Keratinocyte (primary cell): ENCODE measurements around the gene NR6A1. TPM values are rescaled to one million over a fixed set of nuclear protein-coding genes. Genes with fewer than 3 reads are reported as not detected.

Experiments
- DNase-seq: peaks from one replicate; pipeline ENCODE4 v3.0.0-alpha.2; 2011; ENCODE audit warnings: low read depth, missing footprints, low spot score
- FAIRE-seq: peaks from 2 replicates; lab custom pipeline; 2011; peaks lifted over from hg19 to GRCh38; lab: Jason Lieb, UNC
- H2AFZ ChIP-seq: 2 replicates; pipeline ENCODE4 v1.6.0; 2012; ENCODE audit warnings: low read length, control low read depth, inconsistent platforms; ENCODE audit not compliant: control insufficient read depth
- H3K27ac ChIP-seq: 2 replicates; pipeline ENCODE4 v1.5.1; 2011; ENCODE audit warnings: low read length; ENCODE audit not compliant: control insufficient read depth, insufficient read depth
- H3K27me3 ChIP-seq: 3 replicates; pipeline ENCODE4 v1.6.0; 2011; ENCODE audit warnings: low read length; ENCODE audit not compliant: control insufficient read depth, insufficient read depth; ENCODE audit errors: extremely low read depth
- H3K36me3 ChIP-seq, 2 experiments: 2 replicates in 1 of 2; 3 replicates in 1 of 2; pipeline ENCODE4 v1.5.1; 2011; ENCODE audit warnings: low read length in 2 of 2, mild to moderate bottlenecking in 1 of 2; ENCODE audit not compliant: control insufficient read depth in 2 of 2, insufficient read depth in 2 of 2; ENCODE audit errors: extremely low read depth in 1 of 2
- H3K4me1 ChIP-seq: 3 replicates; pipeline ENCODE4 v1.5.1; 2011; ENCODE audit warnings: low read length; ENCODE audit not compliant: control insufficient read depth, insufficient read depth; ENCODE audit errors: extremely low read depth
- H3K4me2 ChIP-seq: 3 replicates; pipeline ENCODE4 v1.6.0; 2011; ENCODE audit warnings: low read depth, low read length; ENCODE audit not compliant: control insufficient read depth, insufficient read depth; ENCODE audit errors: extremely low read depth
- H3K4me3 ChIP-seq, 3 experiments: fragments of 200-600 bp in 1 of 3; sonication (generic) in 1 of 3; 2 replicates in 2 of 3; 3 replicates in 1 of 3; pipeline ENCODE4 v1.5.1; 2011 to 2016; ENCODE audit warnings: low read length in 3 of 3, mild to moderate bottlenecking in 3 of 3, control low read depth in 2 of 3, inconsistent platforms in 1 of 3, low read depth in 1 of 3, mixed read lengths in 1 of 3, mixed run types in 1 of 3, moderate library complexity in 1 of 3; ENCODE audit not compliant: control insufficient read depth in 2 of 3, insufficient read depth in 2 of 3; ENCODE audit errors: extremely low read depth in 1 of 3
- H3K79me2 ChIP-seq: 2 replicates; pipeline ENCODE4 v1.6.0; 2012; ENCODE audit warnings: low read length; ENCODE audit not compliant: control insufficient read depth, insufficient read depth
- H3K9ac ChIP-seq: 3 replicates; pipeline ENCODE4 v1.6.0; 2011; ENCODE audit warnings: low read length; ENCODE audit not compliant: control insufficient read depth, insufficient read depth; ENCODE audit errors: extremely low read depth
- H3K9me1 ChIP-seq: 3 replicates; pipeline ENCODE4 v1.6.0; 2011; ENCODE audit warnings: low read length; ENCODE audit not compliant: control insufficient read depth, insufficient read depth; ENCODE audit errors: extremely low read depth
- H3K9me3 ChIP-seq: 2 replicates; pipeline ENCODE4 v1.5.1; 2012; ENCODE audit warnings: low read depth, low read length; ENCODE audit not compliant: control insufficient read depth
- H4K20me1 ChIP-seq: 3 replicates; pipeline ENCODE4 v1.6.0; 2011; ENCODE audit warnings: low read length; ENCODE audit not compliant: control insufficient read depth, insufficient read depth; ENCODE audit errors: extremely low read depth
- EZH2 ChIP-seq: IDR thresholded peaks from one replicate; pipeline ENCODE4 v1.6.1; 2012; ENCODE audit warnings: inconsistent platforms, mild to moderate bottlenecking, low read length, moderate library complexity
- dilution Hi-C: fragments of 300-500 bp; cut with MboI; formaldehyde crosslinking; loops from one replicate; pipeline ENCODE4 v1.7.0; 2020; ENCODE audit warnings: low sequenced_read_pairs; ENCODE audit not compliant: extremely low pct_ligation_motif_present
- polyA plus RNA-seq, 5 experiments: library from polyadenylated mRNA; depleted of rRNA in 3 of 5; stranded (reverse) in 3 of 5; stranded (forward) in 1 of 5; unstranded in 1 of 5; fragments of >200 nt; gene quantifications; 1 replicate in 1 of 5; 2 replicates in 3 of 5; 3 replicates in 1 of 5; pipeline versions ENCODE4 v1.2.1 to v1.2.3, GENCODE V29; 2011 to 2012; ENCODE audit warnings: missing spikeins in 2 of 5, low read depth in 1 of 5, low replicate concordance in 1 of 5
- TF ChIP-seq, protein P1 (sequence below), 3 experiments: IDR thresholded peaks in 1 of 3; conservative IDR thresholded peaks in 1 of 3; optimal IDR thresholded peaks in 1 of 3; 2 replicates in 2 of 3; 3 replicates in 1 of 3; pipeline versions ENCODE3 to v1.5.1; 2011; ENCODE audit warnings: low read length in 3 of 3, mild to moderate bottlenecking in 3 of 3, moderate library complexity in 2 of 3, control low read depth in 1 of 3, inconsistent platforms in 1 of 3; ENCODE audit not compliant: insufficient read depth in 2 of 3; ENCODE audit errors: extremely low read depth in 1 of 3

NR6A1 gene
- polyA plus RNA-seq, 1 donor (not counting 4 experiments of a cell fraction or from before 2014, with no cell fraction given): 1.8 TPM

DNA sequence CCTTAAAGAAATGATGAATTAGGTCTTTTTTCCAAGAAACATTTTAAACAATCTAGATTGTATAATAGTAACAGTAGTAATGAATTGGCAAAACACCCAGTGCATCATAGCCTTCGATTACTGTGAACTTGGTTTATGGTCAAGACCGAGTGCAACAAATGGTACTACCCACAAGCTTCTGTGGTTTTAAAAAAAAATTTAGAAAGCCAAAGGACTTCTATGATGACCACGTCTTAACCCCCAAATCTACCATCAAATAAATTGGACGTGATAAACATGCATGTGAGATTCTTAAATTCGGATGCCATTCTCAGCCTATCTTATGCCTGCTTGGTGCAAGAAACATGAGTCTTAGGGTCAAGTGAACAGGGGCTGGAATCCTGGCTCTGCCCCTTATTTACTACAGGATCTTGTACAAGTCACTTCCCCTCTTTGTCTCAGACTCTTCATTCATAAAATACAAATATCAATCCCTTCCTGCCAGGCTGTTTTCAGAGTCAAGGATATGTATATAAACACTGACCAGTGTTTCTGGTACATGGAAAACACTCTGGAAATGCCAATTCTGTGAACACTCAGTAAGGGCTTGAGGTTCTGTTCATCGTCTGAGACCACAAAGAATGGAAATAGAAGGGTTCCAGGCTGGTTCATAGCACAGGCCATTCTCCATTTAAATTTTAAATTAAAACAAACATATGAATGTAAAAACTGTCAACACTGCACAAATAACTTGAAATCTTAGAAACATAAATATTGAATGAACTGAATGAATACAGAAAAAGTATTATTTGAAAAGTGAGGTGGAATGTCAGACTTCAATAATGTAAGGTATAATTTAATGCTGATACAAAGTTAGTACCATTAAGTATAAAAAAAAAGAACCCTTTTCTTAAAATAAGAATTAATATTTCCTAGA, 107.8 kb downstream of the NR6A1 start:
- FAIRE-seq (no peak), DNase-seq (no peak)
- Histone ChIP-seq H3K4me1 (peaks cover 27% of the 10 kb centered on the region), H3K27me3 (no peaks in the 10 kb centered on the region), H3K9ac (no peak overlapping the region), H2AFZ (no peak overlapping the region), H4K20me1 (no peaks in the 10 kb centered on the region), H3K4me3 (no peak overlapping the region), H3K9me1 (no peaks in the 10 kb centered on the region), H3K27ac (no peak overlapping the region), H3K9me3 (no peaks in the 10 kb centered on the region), H3K4me2 (no peak overlapping the region), H3K79me2 (peaks cover 51% of the 10 kb centered on the region), H3K36me3 (no peaks in the 10 kb centered on the region)
- TF ChIP-seq, protein P1, sequence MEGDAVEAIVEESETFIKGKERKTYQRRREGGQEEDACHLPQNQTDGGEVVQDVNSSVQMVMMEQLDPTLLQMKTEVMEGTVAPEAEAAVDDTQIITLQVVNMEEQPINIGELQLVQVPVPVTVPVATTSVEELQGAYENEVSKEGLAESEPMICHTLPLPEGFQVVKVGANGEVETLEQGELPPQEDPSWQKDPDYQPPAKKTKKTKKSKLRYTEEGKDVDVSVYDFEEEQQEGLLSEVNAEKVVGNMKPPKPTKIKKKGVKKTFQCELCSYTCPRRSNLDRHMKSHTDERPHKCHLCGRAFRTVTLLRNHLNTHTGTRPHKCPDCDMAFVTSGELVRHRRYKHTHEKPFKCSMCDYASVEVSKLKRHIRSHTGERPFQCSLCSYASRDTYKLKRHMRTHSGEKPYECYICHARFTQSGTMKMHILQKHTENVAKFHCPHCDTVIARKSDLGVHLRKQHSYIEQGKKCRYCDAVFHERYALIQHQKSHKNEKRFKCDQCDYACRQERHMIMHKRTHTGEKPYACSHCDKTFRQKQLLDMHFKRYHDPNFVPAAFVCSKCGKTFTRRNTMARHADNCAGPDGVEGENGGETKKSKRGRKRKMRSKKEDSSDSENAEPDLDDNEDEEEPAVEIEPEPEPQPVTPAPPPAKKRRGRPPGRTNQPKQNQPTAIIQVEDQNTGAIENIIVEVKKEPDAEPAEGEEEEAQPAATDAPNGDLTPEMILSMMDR (optimal IDR thresholded peaks at IDR 0.05 in 1 of 3, IDR thresholded peaks at IDR 0.05 in 1 of 3, conservative IDR thresholded peaks at IDR 0.05 in 1 of 3; ENCODE audit: extremely low read depth in 1 of 3, insufficient read depth in 2 of 3, low read length in 3 of 3): no peak
- no peak for TF ChIP-seq EZH2
- dilution Hi-C loops: no loop called here

DNA sequence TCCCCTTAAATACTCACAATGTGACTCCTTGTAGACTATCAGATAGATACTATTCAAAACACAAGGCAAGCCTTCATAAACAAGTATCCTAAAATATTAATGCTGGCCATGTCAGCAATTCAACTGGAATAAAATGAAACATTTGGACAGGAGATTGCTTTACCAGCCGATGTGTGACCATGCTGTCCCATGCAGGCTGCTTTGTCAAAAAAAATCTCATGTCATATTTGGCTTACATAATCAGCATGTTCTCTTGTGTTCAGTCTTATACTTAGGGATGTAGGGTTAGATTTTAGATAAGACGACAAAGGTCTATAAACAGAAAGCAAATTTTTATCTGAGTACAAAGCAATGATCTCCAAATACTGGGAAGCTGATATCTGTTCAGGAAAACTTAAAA, 108.5 kb downstream of the NR6A1 start:
- H3K9ac ChIP-seq: no peak overlapping the region
- H3K27me3 ChIP-seq: no peaks in the 10 kb centered on the region
- dilution Hi-C loops: no loop called here
- no peak overlapping the region for H3K4me2 ChIP-seq
- H3K36me3 ChIP-seq: no peaks in the 10 kb centered on the region
- no peaks in the 10 kb centered on the region for H3K9me3 ChIP-seq
- no peak overlapping the region for H3K4me3 ChIP-seq
- H3K9me1 ChIP-seq: no peaks in the 10 kb centered on the region
- no peak for TF ChIP-seq EZH2
- TF ChIP-seq, protein P1 (optimal IDR thresholded peaks at IDR 0.05 in 1 of 3, IDR thresholded peaks at IDR 0.05 in 1 of 3, conservative IDR thresholded peaks at IDR 0.05 in 1 of 3; ENCODE audit: extremely low read depth in 1 of 3, insufficient read depth in 2 of 3, low read length in 3 of 3): no peak
- peaks cover 33% of the 10 kb centered on the region for H3K4me1 ChIP-seq
- FAIRE-seq (no peak), DNase-seq (no peak)
- no peaks in the 10 kb centered on the region for H4K20me1 ChIP-seq
- H3K79me2 ChIP-seq: peaks cover 49% of the 10 kb centered on the region
- no peak overlapping the region for H2AFZ ChIP-seq
- H3K27ac ChIP-seq: no peak overlapping the region
